Caco-2 (cell line): ENCODE data around the gene ACACA. TPM values are rescaled to one million over a fixed set of nuclear protein-coding genes. Genes with fewer than 3 reads are reported as not detected.

Experiments
- BruUV-seq: library from RNA; stranded (reverse); fragments of 400-500 nt; replicated peaks from 2 replicates; lab custom pipeline; 2021; lab: Mats Ljungman, UMichigan
- CTCF ChIA-PET: fragments of 300-600 bp; sonication (Branson Sonifier 250); formaldehyde crosslinking; loops from one replicate; lab custom pipeline; 2022; ENCODE audit warnings: antibody characterized with exemption; lab: Charles Lee
- POLR2A ChIA-PET: fragments of 300-600 bp; sonication (Branson Sonifier 250); formaldehyde crosslinking; loops from one replicate; lab custom pipeline; 2022; ENCODE audit warnings: antibody characterized with exemption; lab: Charles Lee
- DNase-seq, 2 experiments: peaks; one replicate each; pipeline versions ENCODE4 v3.0.0 to v3.0.0-alpha.2; 2020 to 2022
- H3K27me3 ChIP-seq: replicated peaks from 2 replicates; pipeline ENCODE4 v1.6.0; 2011; ENCODE audit warnings: low read length; ENCODE audit not compliant: control insufficient read depth, insufficient read depth
- H3K36me3 ChIP-seq: 2 replicates; pipeline ENCODE4 v1.5.1; 2011; ENCODE audit warnings: low read length; ENCODE audit not compliant: control insufficient read depth, insufficient read depth
- H3K4me1 ChIP-seq: fragments of 250-450 bp; sonication (Bioruptor Pico); 2 replicates; pipeline ENCODE4 v1.5.1; 2020; ENCODE audit warnings: mild to moderate bottlenecking
- H3K4me3 ChIP-seq: 2 replicates; pipeline ENCODE4 v1.5.1; 2011; ENCODE audit warnings: low read depth, mild to moderate bottlenecking, control low read depth, low read length
- H3K9me3 ChIP-seq: fragments of 250-450 bp; sonication (Bioruptor Pico); 2 replicates; pipeline ENCODE4 v1.5.1; 2020; ENCODE audit warnings: mild to moderate bottlenecking, moderate library complexity
- H3K27ac Mint-ChIP-seq: one replicate; pipeline ENCODE4 v1.8.0; 2022; ENCODE audit warnings: mixed read lengths; ENCODE audit not compliant: unreplicated experiment
- H3K27me3 Mint-ChIP-seq: one replicate; pipeline ENCODE4 v1.8.0; 2022; ENCODE audit warnings: mixed read lengths; ENCODE audit not compliant: insufficient read depth, unreplicated experiment
- H3K36me3 Mint-ChIP-seq: one replicate; pipeline ENCODE4 v1.8.0; 2022; ENCODE audit warnings: mild to moderate bottlenecking, mixed read lengths; ENCODE audit not compliant: insufficient read depth, unreplicated experiment
- H3K4me1 Mint-ChIP-seq: one replicate; pipeline ENCODE4 v1.8.0; 2022; ENCODE audit warnings: low read depth, mixed read lengths; ENCODE audit not compliant: unreplicated experiment
- H3K4me3 Mint-ChIP-seq: one replicate; pipeline ENCODE4 v1.8.0; 2022; ENCODE audit warnings: mild to moderate bottlenecking, moderate library complexity, mixed read lengths; ENCODE audit not compliant: unreplicated experiment
- H3K9me3 Mint-ChIP-seq: one replicate; pipeline ENCODE4 v1.8.0; 2022; ENCODE audit warnings: mixed read lengths; ENCODE audit not compliant: unreplicated experiment
- CTCF ChIP-seq, 2 experiments: fragments of 200-600 bp in 1 of 2; IDR thresholded peaks; 1 replicate in 1 of 2; 2 replicates in 1 of 2; pipeline versions ENCODE4 v1.5.1 to v1.8.0; 2011 to 2022; ENCODE audit warnings: antibody characterized with exemption in 1 of 2, control low read depth in 1 of 2, inconsistent platforms in 1 of 2, low read depth in 1 of 2, low read length in 1 of 2, mild to moderate bottlenecking in 1 of 2, moderate library complexity in 1 of 2; ENCODE audit not compliant: insufficient read depth in 1 of 2, severe bottlenecking in 1 of 2, unreplicated experiment in 1 of 2
- intact Hi-C: fragments of 100-400 bp; cut with micrococcal nuclease; formaldehyde crosslinking; loops from one replicate; pipeline ENCODE4 v1.10.0; 2022; ENCODE audit not compliant: unreplicated experiment
- total RNA-seq: library from RNA; stranded (reverse); gene quantifications from 2 replicates; pipeline ENCODE4 v1.2.3, GENCODE V29; 2022

Gene ACACA
- total RNA-seq, 1 experiment from 2014 or later: 108 TPM

GRCh38 chr17:37111329-37111728, 295.3 kb downstream of the ACACA start:
- peaks cover 67% of the 10 kb centered on the region for H3K36me3 Mint-ChIP-seq
- intact Hi-C loops: no loop called here
- CTCF ChIA-PET: no interaction called here

GRCh38 chr17:37110746-37111145, 295.9 kb downstream of the ACACA start:
- Histone ChIP-seq H3K36me3 (peaks cover 4% of the 10 kb centered on the region), H3K9me3 (no peaks in the 10 kb centered on the region), H3K4me1 (no peaks in the 10 kb centered on the region), H3K27me3 (no peaks in the 10 kb centered on the region), H3K4me3 (no peak overlapping the region)
- ChIA-PET CTCF (no interaction called here), POLR2A (no interaction called here)
- Mint-ChIP-seq H3K27ac (no peak overlapping the region), H3K9me3 (no peaks in the 10 kb centered on the region), H3K27me3 (no peaks in the 10 kb centered on the region), H3K36me3 (peaks cover 63% of the 10 kb centered on the region), H3K4me1 (no peaks in the 10 kb centered on the region), H3K4me3 (no peak overlapping the region)
- BruUV-seq: no TSS peak
- no peak for DNase-seq
- TF ChIP-seq CTCF (IDR thresholded peaks at IDR 0.05; ENCODE audit: insufficient read depth in 1 of 2, low read depth in 1 of 2, low read length in 1 of 2, severe bottlenecking in 1 of 2, unreplicated experiment in 1 of 2): no peak
- intact Hi-C loops: no loop called here

More at GRCh38 chr17:37111329-37111728, 295.3 kb downstream of the ACACA start:
- POLR2A ChIA-PET: no interaction called here
- Histone ChIP-seq H3K27me3 (no peaks in the 10 kb centered on the region), H3K4me1 (no peaks in the 10 kb centered on the region), H3K9me3 (no peaks in the 10 kb centered on the region), H3K4me3 (no peak overlapping the region), H3K36me3 (peaks cover 4% of the 10 kb centered on the region)
- no peak for DNase-seq
- H3K4me3 Mint-ChIP-seq: no peak overlapping the region
- no TSS peak for BruUV-seq
- no peaks in the 10 kb centered on the region for H3K4me1 Mint-ChIP-seq
- no peaks in the 10 kb centered on the region for H3K9me3 Mint-ChIP-seq
- TF ChIP-seq CTCF (IDR thresholded peaks at IDR 0.05; ENCODE audit: insufficient read depth in 1 of 2, low read depth in 1 of 2, low read length in 1 of 2, severe bottlenecking in 1 of 2, unreplicated experiment in 1 of 2): no peak
- no peak overlapping the region for H3K27ac Mint-ChIP-seq
- H3K27me3 Mint-ChIP-seq: no peaks in the 10 kb centered on the region

GRCh38 chr17:37109731-37110710, 296.6 kb downstream of the ACACA start:
- no peak for TF ChIP-seq CTCF (IDR thresholded peaks at IDR 0.05; ENCODE audit: insufficient read depth in 1 of 2, low read depth in 1 of 2, low read length in 1 of 2, severe bottlenecking in 1 of 2, unreplicated experiment in 1 of 2)
- no peaks in the 10 kb centered on the region for H3K9me3 ChIP-seq
- Mint-ChIP-seq H3K27ac (no peak overlapping the region), H3K9me3 (no peaks in the 10 kb centered on the region), H3K36me3 (peaks cover 66% of the 10 kb centered on the region), H3K4me3 (no peak overlapping the region), H3K4me1 (no peaks in the 10 kb centered on the region), H3K27me3 (no peaks in the 10 kb centered on the region)
- no peak overlapping the region for H3K4me3 ChIP-seq
- BruUV-seq: no TSS peak
- H3K27me3 ChIP-seq: no peaks in the 10 kb centered on the region
- H3K36me3 ChIP-seq: peaks cover 4% of the 10 kb centered on the region
- ChIA-PET POLR2A (no interaction called here), CTCF (interaction anchor here (0.5 kb wide), 1 partner anchor 74 kb away, joined by 4 read pairs; no protein-coding TSS in a partner anchor)
- intact Hi-C loops: no loop called here
- DNase-seq: no peak
- no peaks in the 10 kb centered on the region for H3K4me1 ChIP-seq
